Gastrocnemius medialis (tissue), 4 donors: ENCODE results near the gene CCNO. TPM values are rescaled to one million over a fixed set of nuclear protein-coding genes. Genes with fewer than 3 reads are reported as not detected.

Experiments used
- ATAC-seq, 2 donors: fragments of 150-250 bp; one replicate each; pipeline ENCODE4 v1.9.1; 2016
- DNase-seq, 2 donors: peaks; one replicate each; pipeline ENCODE4 v3.0.0-alpha.2; 2019
- H3K27ac ChIP-seq, 4 donors: fragments of 200-600 bp; sonication (generic); 1 replicate in 1 of 4; 2 replicates in 3 of 4; pipeline ENCODE4 v1.5.1; 2016 to 2018; ENCODE audit warnings: mild to moderate bottlenecking in 2 of 4, moderate library complexity in 1 of 4
- H3K27me3 ChIP-seq, 3 donors: fragments of 200-600 bp; sonication (generic) in 2 of 3; 1 replicate in 1 of 3; 2 replicates in 2 of 3; pipeline versions ENCODE4 v1.5.1 to v1.6.0; 2016 to 2019; ENCODE audit warnings: mild to moderate bottlenecking in 1 of 3, moderate library complexity in 1 of 3
- H3K36me3 ChIP-seq, 2 donors: fragments of 200-600 bp; sonication (generic) in 1 of 2; one replicate each; pipeline ENCODE4 v1.5.1; 2017 to 2018
- H3K4me1 ChIP-seq, 2 donors: fragments of 200-600 bp; sonication (generic) in 1 of 2; one replicate each; pipeline ENCODE4 v1.5.1; 2016 to 2017; ENCODE audit warnings: mild to moderate bottlenecking in 2 of 2
- H3K4me3 ChIP-seq, 4 donors: fragments of 200-600 bp; sonication (generic) in 3 of 4; 1 replicate in 1 of 4; 2 replicates in 3 of 4; pipeline ENCODE4 v1.5.1; 2016 to 2019; ENCODE audit warnings: mild to moderate bottlenecking in 2 of 4
- H3K9me3 ChIP-seq, 3 donors: fragments of 200-600 bp; sonication (generic) in 2 of 3; 1 replicate in 1 of 3; 2 replicates in 2 of 3; pipeline ENCODE4 v1.5.1; 2016 to 2019
- CTCF ChIP-seq, 5 experiments: fragments of 450-650 bp in 3 of 5; fragments of 200-600 bp in 2 of 5; sonication (generic) in 2 of 5; IDR thresholded peaks in 4 of 5; conservative IDR thresholded peaks in 1 of 5; 1 replicate in 4 of 5; 2 replicates in 1 of 5; pipeline ENCODE4 v1.5.1; 2016 to 2019; ENCODE audit warnings: antibody characterized with exemption in 5 of 5, mild to moderate bottlenecking in 3 of 5, moderate library complexity in 3 of 5
- POLR2A ChIP-seq, 2 donors: fragments of 450-650 bp; IDR thresholded peaks; one replicate each; pipeline ENCODE4 v1.6.1; 2017; ENCODE audit warnings: antibody characterized with exemption in 2 of 2, mild to moderate bottlenecking in 2 of 2, moderate library complexity in 2 of 2
- in situ Hi-C, 4 donors: fragments of 200-750 bp; cut with MboI; loops; one replicate each; pipeline versions ENCODE4 v1.15.0 to v1.8.0; 2017; ENCODE audit warnings: low sequenced_read_pairs in 4 of 4
- intact Hi-C: fragments of 100-400 bp; cut with DNase I; formaldehyde crosslinking; loops from one replicate; pipeline ENCODE4 v1.15.1; 2023; ENCODE audit warnings: low total_unique reads
- total RNA-seq, 4 donors: library from RNA; depleted of rRNA; stranded (reverse); fragments of >200 nt; gene quantifications; one replicate each; pipeline versions ENCODE4 v1.1.0 to v1.2.3, GENCODE V29; 2016

CCNO gene
- total RNA-seq, 4 donors from 2014 or later: not detected

- no peak for ATAC-seq
- Histone ChIP-seq H3K27me3 (peaks cover 0 to 1% (median 0%) of the 10 kb centered on the region in 3 donors), H3K27ac (no peak overlapping the region), H3K36me3 (no peaks in the 10 kb centered on the region), H3K4me3 (no peak overlapping the region), H3K9me3 (no peaks in the 10 kb centered on the region), H3K4me1 (no peaks in the 10 kb centered on the region)
- intact Hi-C loops: no loop called here
- DNase-seq: no peak
- no peak for TF ChIP-seq POLR2A (IDR thresholded peaks at IDR 0.05)
- no peak for TF ChIP-seq CTCF (IDR thresholded peaks at IDR 0.05 in 4 of 5, conservative IDR thresholded peaks at IDR 0.05 in 1 of 5)
- in situ Hi-C loops: no loop called here
These were observed 28.4 kb downstream of the CCNO start for GRCh38 chr5:55205001-55205400.

GRCh38 chr5:55191165-55191564, 42.2 kb downstream of the CCNO start:
- in situ Hi-C loops (no loop called here), intact Hi-C loops (no loop called here)

GRCh38 chr5:55188656-55189540, 44.5 kb downstream of the CCNO start:
- H3K4me3 ChIP-seq: no peak overlapping the region
- no peaks in the 10 kb centered on the region for H3K4me1 ChIP-seq
- DNase-seq (no peak), ATAC-seq (no peak)
- no peak overlapping the region for H3K27ac ChIP-seq
- no peaks in the 10 kb centered on the region for H3K36me3 ChIP-seq
- in situ Hi-C loops: no loop called here
- no peaks in the 10 kb centered on the region for H3K9me3 ChIP-seq
- TF ChIP-seq CTCF (IDR thresholded peaks at IDR 0.05 in 4 of 5, conservative IDR thresholded peaks at IDR 0.05 in 1 of 5): no peak
- TF ChIP-seq POLR2A (IDR thresholded peaks at IDR 0.05): no peak
- intact Hi-C loops: no loop called here
- peaks cover 11 to 23% (median 17%) of the 10 kb centered on the region in 3 donors for H3K27me3 ChIP-seq

More at GRCh38 chr5:55191165-55191564, 42.2 kb downstream of the CCNO start:
- H3K27ac ChIP-seq: no peak overlapping the region
- H3K9me3 ChIP-seq: no peaks in the 10 kb centered on the region
- TF ChIP-seq POLR2A (IDR thresholded peaks at IDR 0.05) (no peak), CTCF (IDR thresholded peaks at IDR 0.05 in 4 of 5, conservative IDR thresholded peaks at IDR 0.05 in 1 of 5) (no peak)
- no peaks in the 10 kb centered on the region for H3K36me3 ChIP-seq
- H3K4me3 ChIP-seq: no peak overlapping the region
- H3K4me1 ChIP-seq: no peaks in the 10 kb centered on the region
- ATAC-seq (no peak), DNase-seq (no peak)
- peaks cover 11 to 23% (median 16%) of the 10 kb centered on the region in 3 donors for H3K27me3 ChIP-seq

- H3K27me3 ChIP-seq: peaks cover 11 to 20% (median 20%) of the 10 kb centered on the region in 3 donors
- H3K4me3 ChIP-seq: no peak overlapping the region
- ATAC-seq (no peak), DNase-seq (no peak)
- intact Hi-C loops: no loop called here
- H3K4me1 ChIP-seq: no peaks in the 10 kb centered on the region
- H3K36me3 ChIP-seq: no peaks in the 10 kb centered on the region
- H3K27ac ChIP-seq: no peak overlapping the region
- in situ Hi-C loops: no loop called here
- no peak for TF ChIP-seq CTCF (IDR thresholded peaks at IDR 0.05 in 4 of 5, conservative IDR thresholded peaks at IDR 0.05 in 1 of 5)
- no peak for TF ChIP-seq POLR2A (IDR thresholded peaks at IDR 0.05)
- H3K9me3 ChIP-seq: no peaks in the 10 kb centered on the region
These were observed 46.0 kb downstream of the CCNO start for GRCh38 chr5:55187370-55187769.

Other genes starting within 250 kb of the CCNO start
- under 1 TPM in 2 of 4 donors, not detected in 2; 0.12 to 0.46 TPM for gene ESM1, start 248.0 kb downstream of the CCNO start, total RNA-seq
- under 1 TPM in 2 of 4 donors, not detected in 2; 0.24 to 0.36 TPM for gene GZMK, start 209.4 kb downstream of the CCNO start, total RNA-seq
- not detected for gene GZMA, start 131.0 kb downstream of the CCNO start, total RNA-seq
- 1 to 10 TPM; 2.0 to 4.0 (median 2.6) TPM for gene GPX8, start 73.4 kb downstream of the CCNO start, total RNA-seq
- not detected for gene CDC20B, start 60.4 kb downstream of the CCNO start, total RNA-seq
- not detected for gene MCIDAS, start 6.3 kb downstream of the CCNO start, total RNA-seq
- gene DHX29, start 74.1 kb upstream of the CCNO start, total RNA-seq: 10 to 100 TPM; 33.1 to 44.6 (median 41.0) TPM
- 100 to 1,000 TPM in 2 of 4 donors, 10 to 100 TPM in 2; 92.4 to 124 (median 109) TPM for gene MTREX, start 74.4 kb upstream of the CCNO start, total RNA-seq